Keratinocyte (primary cell): ENCODE measurements around the gene ATF4.

Experiments
- EZH2 ChIP-seq: IDR thresholded peaks from one replicate; pipeline ENCODE4 v1.6.1; 2012; ENCODE audit warnings: inconsistent platforms, mild to moderate bottlenecking, low read length, moderate library complexity
- TF ChIP-seq, protein P1 (sequence below), 3 experiments: IDR thresholded peaks in 1 of 3; conservative IDR thresholded peaks in 1 of 3; optimal IDR thresholded peaks in 1 of 3; 2 replicates in 2 of 3; 3 replicates in 1 of 3; pipeline versions ENCODE3 to v1.5.1; 2011; ENCODE audit warnings: low read length in 3 of 3, mild to moderate bottlenecking in 3 of 3, moderate library complexity in 2 of 3, control low read depth in 1 of 3, inconsistent platforms in 1 of 3; ENCODE audit not compliant: insufficient read depth in 2 of 3; ENCODE audit errors: extremely low read depth in 1 of 3

DNA sequence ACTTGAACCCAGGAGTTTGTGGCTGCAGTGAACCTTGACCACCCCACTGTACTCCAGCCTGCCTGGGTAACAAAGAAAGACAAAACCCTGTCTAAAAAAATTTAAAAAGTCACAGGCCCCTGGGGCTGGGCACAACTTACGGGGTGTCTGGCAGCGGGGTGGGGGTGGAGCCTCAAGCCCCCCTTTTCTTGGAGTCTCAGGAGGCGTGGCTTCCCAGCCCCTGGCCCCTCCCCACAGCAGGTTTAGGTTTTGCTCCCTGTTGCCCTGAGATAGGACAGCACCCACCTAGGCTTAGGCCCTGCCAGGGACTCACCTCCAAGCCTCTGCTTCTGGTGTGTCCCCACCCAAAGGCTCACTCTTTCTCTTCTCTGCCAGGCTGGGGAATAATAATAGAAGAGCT lies 41.1 kb upstream of the ATF4 start:
- TF ChIP-seq EZH2 = no peak
- TF ChIP-seq, protein P1, sequence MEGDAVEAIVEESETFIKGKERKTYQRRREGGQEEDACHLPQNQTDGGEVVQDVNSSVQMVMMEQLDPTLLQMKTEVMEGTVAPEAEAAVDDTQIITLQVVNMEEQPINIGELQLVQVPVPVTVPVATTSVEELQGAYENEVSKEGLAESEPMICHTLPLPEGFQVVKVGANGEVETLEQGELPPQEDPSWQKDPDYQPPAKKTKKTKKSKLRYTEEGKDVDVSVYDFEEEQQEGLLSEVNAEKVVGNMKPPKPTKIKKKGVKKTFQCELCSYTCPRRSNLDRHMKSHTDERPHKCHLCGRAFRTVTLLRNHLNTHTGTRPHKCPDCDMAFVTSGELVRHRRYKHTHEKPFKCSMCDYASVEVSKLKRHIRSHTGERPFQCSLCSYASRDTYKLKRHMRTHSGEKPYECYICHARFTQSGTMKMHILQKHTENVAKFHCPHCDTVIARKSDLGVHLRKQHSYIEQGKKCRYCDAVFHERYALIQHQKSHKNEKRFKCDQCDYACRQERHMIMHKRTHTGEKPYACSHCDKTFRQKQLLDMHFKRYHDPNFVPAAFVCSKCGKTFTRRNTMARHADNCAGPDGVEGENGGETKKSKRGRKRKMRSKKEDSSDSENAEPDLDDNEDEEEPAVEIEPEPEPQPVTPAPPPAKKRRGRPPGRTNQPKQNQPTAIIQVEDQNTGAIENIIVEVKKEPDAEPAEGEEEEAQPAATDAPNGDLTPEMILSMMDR (optimal IDR thresholded peaks at IDR 0.05 in 1 of 3, IDR thresholded peaks at IDR 0.05 in 1 of 3, conservative IDR thresholded peaks at IDR 0.05 in 1 of 3; ENCODE audit: extremely low read depth in 1 of 3, insufficient read depth in 2 of 3, low read length in 3 of 3) = no peak
